K562 (cell line): Measurements from ENCODE around the gene GPN1. TPM values are rescaled to one million over a fixed set of nuclear protein-coding genes. Genes with fewer than 3 reads are reported as not detected.

Experiments
- GABPB1 ChIP-seq: sonication (generic); formaldehyde crosslinking; IDR thresholded peaks from 2 replicates; pipeline ENCODE4 v1.8.0; 2022; ENCODE audit warnings: mild to moderate bottlenecking, missing genetic modification reagents
- HLTF ChIP-seq: fragments of 450-650 bp; IDR thresholded peaks from 2 replicates; pipeline ENCODE4 v1.6.1; 2016
- HMBOX1 ChIP-seq: sonication (generic); IDR thresholded peaks from 2 replicates; pipeline ENCODE4 v1.6.1; 2016
- JUND ChIP-seq, 2 experiments: IDR thresholded peaks; 2 replicates in 1 of 2; 3 replicates in 1 of 2; pipeline ENCODE4 v1.6.1; 2011; ENCODE audit warnings: borderline replicate concordance in 2 of 2, low read depth in 2 of 2, low read length in 2 of 2, improper control_type of control experiment in 1 of 2, missing biosample characterization in 1 of 2, missing genetic modification characterization in 1 of 2, missing genetic modification reagents in 1 of 2
- POLR2AphosphoS5 ChIP-seq: IDR thresholded peaks from 2 replicates; pipeline ENCODE4 v1.6.1; 2011; ENCODE audit warnings: mild to moderate bottlenecking, low read depth, low read length, moderate library complexity; ENCODE audit not compliant: control insufficient read depth, insufficient read depth
- RAD51 ChIP-seq: fragments of 450-650 bp; IDR thresholded peaks from 2 replicates; pipeline ENCODE4 v1.7.1; 2016; ENCODE audit warnings: low read depth, mild to moderate bottlenecking, borderline replicate concordance
- RNF219 ChIP-seq: fragments of 250-450 bp; sonication (Bioruptor Pico); IDR thresholded peaks from 2 replicates; pipeline ENCODE4 v1.5.0; 2022; ENCODE audit warnings: mild to moderate bottlenecking
- TBL1XR1 ChIP-seq, 2 experiments: IDR thresholded peaks; 2 replicates each; pipeline ENCODE4 v1.6.1; 2012; ENCODE audit warnings: improper control_type of control experiment in 2 of 2, low read length in 2 of 2, mild to moderate bottlenecking in 1 of 2
- ZBED1 ChIP-seq: IDR thresholded peaks from 2 replicates; pipeline ENCODE4 v1.6.1; 2014
- ZC3H11A ChIP-seq: IDR thresholded peaks from 2 replicates; pipeline ENCODE4 v1.6.1; 2012; ENCODE audit warnings: low read depth, low read length, improper control_type of control experiment
- ZFPM2 ChIP-seq: fragments of 250-450 bp; sonication (Bioruptor Pico); IDR thresholded peaks from 2 replicates; pipeline ENCODE4 v1.5.1; 2022; ENCODE audit warnings: mild to moderate bottlenecking
- ZMIZ1 ChIP-seq, 2 experiments: fragments of 150-350 bp in 1 of 2; IDR thresholded peaks; 2 replicates each; pipeline ENCODE4 v1.6.1; 2012 to 2016; ENCODE audit warnings: low read depth in 2 of 2, low read length in 2 of 2, mild to moderate bottlenecking in 1 of 2, moderate library complexity in 1 of 2
- ZNF224 ChIP-seq: sonication (generic); formaldehyde crosslinking; IDR thresholded peaks from 2 replicates; pipeline ENCODE4 v1.8.0; 2022; ENCODE audit warnings: mild to moderate bottlenecking, missing genetic modification reagents
- ZNF24 ChIP-seq: fragments of 450-650 bp; IDR thresholded peaks from 2 replicates; pipeline ENCODE4 v1.6.1; 2016
- ZNF311 ChIP-seq: fragments of 250-450 bp; sonication (Bioruptor Pico); IDR thresholded peaks from 2 replicates; pipeline ENCODE4 v1.4.0; 2020; ENCODE audit warnings: mild to moderate bottlenecking, moderate library complexity
- ZNF740 ChIP-seq, 3 experiments: fragments of 200-800 bp in 1 of 3; sonication (Bioruptor generic) in 1 of 3; sonication (generic) in 1 of 3; formaldehyde crosslinking in 1 of 3; IDR thresholded peaks; 2 replicates each; pipeline versions ENCODE4 v1.6.1 to v1.8.0; 2016 to 2022; ENCODE audit warnings: mild to moderate bottlenecking in 2 of 3, missing compliant biosample characterization in 2 of 3, missing genetic modification characterization in 2 of 3, missing genetic modification reagents in 1 of 3
- polyA plus RNA-seq, 8 experiments: library from polyadenylated mRNA; depleted of rRNA in 4 of 8; stranded (reverse) in 5 of 8; unstranded in 3 of 8; fragments of >200 nt; fragmentation: Nextera tagmentation in 2 of 8; fragmentation: Illumina TruSeq in 1 of 8; extraction: Ambion mirVana in 2 of 8; extraction: Trizol in 1 of 8; gene quantifications; 2 replicates each; pipeline versions ENCODE4 v1.2.1 to v1.2.3, GENCODE V29; 2011 to 2014; ENCODE audit warnings: inconsistent platforms in 1 of 8, missing spikeins in 1 of 8
- total RNA-seq, 7 experiments: library from RNA; depleted of rRNA in 6 of 7; stranded (reverse); fragments of >200 nt in 6 of 7; fragmentation: Illumina TruSeq in 2 of 7; extraction: Trizol in 2 of 7; gene quantifications; 2 replicates each; pipeline versions ENCODE4 v1.2.1 to v1.2.3, GENCODE V29; 2011 to 2021; ENCODE audit warnings: low replicate concordance in 1 of 7
- TF ChIP-seq, protein P1 (sequence below): sonication (generic); formaldehyde crosslinking; IDR thresholded peaks from 2 replicates; pipeline ENCODE4 v1.5.0; 2020; ENCODE audit warnings: missing genetic modification reagents

Gene GPN1
- total and polyA plus RNA-seq, 9 of the 15 experiments (the other 6 are each of a cell fraction or from before 2014, with no cell fraction given), result 23.4 to 171 (median 48.2) TPM

GRCh38 chr2:27628767-27629709 is at the start of gene GPN1, which contains the start of gene CCDC121 (continued):
- TF ChIP-seq ZNF24 (no peak), ZC3H11A (no peak), ZNF224 (CRISPR knock-in tag) (no peak), ZBED1 (0 out of 2 replicates have a peak, but pooled peaks have one; percentile 49), GABPB1 (CRISPR knock-in tag) (peak; percentile 92), HLTF (no peak), ZNF740 (CRISPR knock-in tag; IDR thresholded peaks at IDR 0.05) (no peak), ZNF740 (tag; IDR thresholded peaks at IDR 0.05) (no peak), HMBOX1 (no peak), JUND (IDR thresholded peaks at IDR 0.05; ENCODE audit: borderline replicate concordance, low read depth, low read length) (peak; percentile 73), JUND (tag; IDR thresholded peaks at IDR 0.05; ENCODE audit: borderline replicate concordance, low read depth, low read length) (peak; percentile 53; the same call in 1 of the 3 replicates), ZMIZ1 (IDR thresholded peaks at IDR 0.05; ENCODE audit: low read depth in 2 of 2, low read length in 2 of 2) (no peak), TBL1XR1 (IDR thresholded peaks at IDR 0.05; ENCODE audit: low read length in 2 of 2) (no peak; a peak in 1 of 4 replicates), POLR2AphosphoS5 (peak; percentile 86), RAD51 (no peak), ZFPM2 (no peak), ZNF311 (CRISPR knock-in tag) (no peak), RNF219 (CRISPR knock-in tag) (no peak)
- TF ChIP-seq, protein P1, sequence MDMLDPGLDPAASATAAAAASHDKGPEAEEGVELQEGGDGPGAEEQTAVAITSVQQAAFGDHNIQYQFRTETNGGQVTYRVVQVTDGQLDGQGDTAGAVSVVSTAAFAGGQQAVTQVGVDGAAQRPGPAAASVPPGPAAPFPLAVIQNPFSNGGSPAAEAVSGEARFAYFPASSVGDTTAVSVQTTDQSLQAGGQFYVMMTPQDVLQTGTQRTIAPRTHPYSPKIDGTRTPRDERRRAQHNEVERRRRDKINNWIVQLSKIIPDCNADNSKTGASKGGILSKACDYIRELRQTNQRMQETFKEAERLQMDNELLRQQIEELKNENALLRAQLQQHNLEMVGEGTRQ (CRISPR knock-in tag), result no peak
